Fibroblast of the aortic adventitia (primary cell): ENCODE data around the gene FIBP. TPM values are rescaled to one million over a fixed set of nuclear protein-coding genes. Genes with fewer than 3 reads are reported as not detected.

ENCODE experiments used
- DNase-seq: peaks from one replicate; pipeline ENCODE4 v3.0.0-alpha.2; 2010; ENCODE audit warnings: low read depth
- H3K4me3 ChIP-seq: 2 replicates; pipeline ENCODE4 v1.5.1; 2011; ENCODE audit warnings: low read depth, mild to moderate bottlenecking, control low read depth, low read length, moderate library complexity
- CTCF ChIP-seq: IDR thresholded peaks from 2 replicates; pipeline ENCODE4 v1.5.1; 2011; ENCODE audit warnings: mild to moderate bottlenecking, low read length, control low read depth, inconsistent platforms; ENCODE audit not compliant: insufficient read depth
- total RNA-seq: library from RNA; depleted of rRNA; stranded (reverse); fragments of >200 nt; gene quantifications from 2 replicates; pipeline ENCODE4 v1.2.3, GENCODE V29; 2012; ENCODE audit warnings: low replicate concordance

The FIBP gene
- total RNA-seq, 1 donor, result 157 TPM

DNA sequence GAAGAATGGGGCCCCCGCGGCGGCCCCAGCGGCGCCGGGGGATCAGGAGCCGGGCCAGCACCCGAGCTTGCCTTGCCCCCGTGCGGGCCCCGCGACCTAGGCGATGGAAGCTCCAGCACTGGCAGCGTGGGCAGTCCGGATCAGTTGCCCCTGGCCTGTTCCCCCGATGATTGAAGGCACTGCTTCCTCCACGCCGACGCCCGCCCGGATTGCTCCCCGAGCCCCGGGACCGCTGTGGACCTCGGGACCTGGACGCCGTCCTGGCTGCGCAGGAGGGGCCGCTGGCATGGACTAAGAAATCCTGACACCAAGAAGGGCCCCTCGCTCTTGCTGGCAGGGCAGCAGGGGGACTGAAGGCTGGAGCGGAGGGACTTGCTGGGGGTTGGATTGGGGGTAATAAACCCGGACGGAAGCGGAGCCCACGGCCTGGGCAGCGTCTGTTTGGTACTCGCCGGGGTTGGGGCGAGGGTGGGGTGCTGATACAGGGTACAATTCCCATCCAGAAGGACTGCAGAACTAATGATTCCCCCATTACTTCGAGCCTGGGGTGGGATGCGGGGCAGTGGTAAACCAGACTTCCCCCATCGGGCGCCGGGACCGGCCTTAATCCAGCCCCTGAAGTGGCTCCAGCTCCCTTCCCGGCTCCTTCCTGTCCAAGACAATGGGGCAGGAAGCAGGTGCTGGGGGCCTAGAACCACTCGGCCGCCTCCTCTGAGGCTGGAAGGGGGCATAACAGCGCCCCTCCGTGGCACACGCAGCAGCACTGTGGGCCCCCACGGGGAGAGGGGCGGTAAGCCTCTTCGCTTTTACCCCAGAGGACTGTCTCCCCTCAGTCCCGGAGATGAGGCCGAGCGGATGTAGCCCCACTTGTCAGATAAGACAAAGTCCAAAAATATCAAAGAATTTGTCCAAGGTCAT lies 3.2 kb upstream of the FIBP start:
- peak overlapping the region; percentile 81 for H3K4me3 ChIP-seq
- no peak for DNase-seq
- TF ChIP-seq CTCF, result peak; percentile 33

DNA sequence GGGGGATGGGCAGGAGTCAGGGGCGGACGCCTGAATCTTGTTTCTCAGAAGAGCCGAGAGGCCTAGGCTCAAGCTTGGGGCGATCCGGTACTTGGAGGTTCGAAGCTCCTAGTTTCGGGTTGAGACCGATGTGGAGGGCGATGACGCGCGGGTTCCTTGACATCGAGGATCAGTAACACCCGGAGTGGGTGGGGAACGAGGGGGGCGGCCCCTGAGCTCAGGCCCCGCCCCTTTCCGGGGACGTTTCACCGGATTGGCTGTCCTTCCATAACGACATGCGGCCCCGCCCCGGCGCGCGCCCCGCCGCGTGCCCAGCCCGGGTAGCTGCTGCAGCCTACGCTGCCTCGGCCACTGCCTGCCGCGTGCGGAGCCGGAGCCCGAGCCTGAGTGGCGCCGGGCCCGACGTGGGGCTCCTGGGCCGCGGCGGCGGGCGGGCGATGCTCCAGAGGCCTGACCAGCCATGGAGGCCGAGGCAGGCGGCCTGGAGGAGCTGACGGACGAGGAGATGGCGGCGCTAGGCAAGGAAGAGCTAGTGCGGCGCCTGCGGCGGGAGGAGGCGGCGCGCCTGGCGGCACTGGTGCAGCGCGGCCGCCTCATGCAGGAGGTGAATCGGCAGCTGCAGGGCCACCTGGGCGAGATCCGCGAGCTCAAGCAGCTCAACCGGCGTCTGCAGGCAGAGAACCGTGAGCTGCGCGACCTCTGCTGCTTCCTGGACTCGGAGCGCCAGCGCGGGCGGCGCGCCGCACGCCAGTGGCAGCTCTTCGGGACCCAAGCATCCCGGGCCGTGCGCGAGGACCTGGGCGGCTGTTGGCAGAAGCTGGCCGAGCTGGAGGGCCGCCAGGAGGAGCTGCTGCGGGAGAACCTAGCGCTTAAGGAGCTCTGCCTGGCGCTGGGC lies 2.3 kb upstream of the FIBP start, which contains the start of gene CCDC85B:
CCDC85B (plus strand) TSS at position 350 of the 895 bp plus-strand sequence; CDS start at position 461, 111 bp downstream.
- TF ChIP-seq CTCF, result no peak
- H3K4me3 ChIP-seq, result peak within 1 kb of the TSS; percentile 81
- DNase-seq, result peak; percentile 95

DNA sequence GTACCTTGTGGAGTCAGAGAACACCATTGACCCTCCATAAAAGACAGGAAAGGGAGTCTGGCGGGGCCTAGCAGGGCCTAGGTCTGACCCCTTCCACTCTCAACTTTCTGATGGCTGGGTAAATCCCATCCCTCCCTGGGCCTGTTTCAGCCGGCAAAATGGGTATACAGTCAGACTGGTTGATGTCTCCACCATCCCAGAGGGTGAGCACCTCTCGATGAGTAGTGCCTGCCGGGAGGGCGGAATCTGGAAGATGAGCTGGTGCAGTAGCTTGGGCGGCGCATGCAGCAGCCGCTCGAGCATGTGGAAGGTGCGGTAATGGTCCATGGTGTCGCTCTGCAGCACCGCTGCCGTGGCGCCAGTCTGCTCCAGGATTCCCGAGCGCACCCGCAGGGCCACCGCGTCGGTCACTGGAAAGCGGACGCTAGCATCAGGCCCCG lies 528 bp downstream of the FIBP start:
- peak overlapping the region; percentile 87 for H3K4me3 ChIP-seq
- DNase-seq, result no peak
- TF ChIP-seq CTCF, result no peak

- no peak for DNase-seq
- no peak for TF ChIP-seq CTCF
- peak overlapping the region; percentile 87 for H3K4me3 ChIP-seq
Measured at GRCh38 chr11:65886826-65887722, 1.2 kb downstream of the FIBP start.

- no peak for TF ChIP-seq CTCF
- DNase-seq, result no peak
- H3K4me3 ChIP-seq, result no peak overlapping the region
Measured at GRCh38 chr11:65885808-65886536, 2.3 kb downstream of the FIBP start.

- no peak overlapping the region for H3K4me3 ChIP-seq
- no peak for TF ChIP-seq CTCF
- no peak for DNase-seq
Measured at GRCh38 chr11:65885231-65885630, 3.0 kb downstream of the FIBP start.
